Measurements from ENCODE around the gene TLR5.
"Not testable (repeated sequence)": the region's sequence is repeated elsewhere in the genome, so short reads cannot be mapped to it uniquely, and the experiment has no call there.

Gene TLR5

GRCh38 chr1:223142795-223143536, at the start of gene TLR5:
TSS of gene TLR5 (minus strand) at chr1:223143248. CDS start at chr1:223113031, 30,217 bp downstream.
- DNase-seq, result peak; percentile 89

GRCh38 chr1:223189903-223190724, 47.1 kb upstream of the TLR5 start:
- DNase-seq, result peak; percentile 71

- DNase-seq, result no peak
Measured at GRCh38 chr1:223189525-223189902, 46.5 kb upstream of the TLR5 start.

GRCh38 chr1:223188618-223189356, 45.7 kb upstream of the TLR5 start:
- DNase-seq, result no peak

- DNase-seq, result no peak
Measured at GRCh38 chr1:223186800-223187199, 43.8 kb upstream of the TLR5 start.

GRCh38 chr1:223183268-223183862, 40.3 kb upstream of the TLR5 start:
- no peak for DNase-seq

GRCh38 chr1:223180731-223181321, 37.8 kb upstream of the TLR5 start:
- DNase-seq, result no peak

GRCh38 chr1:223179786-223180185, 36.7 kb upstream of the TLR5 start:
- DNase-seq, result no peak

- no peak for DNase-seq
Measured at GRCh38 chr1:223179280-223179679, 36.2 kb upstream of the TLR5 start.

- DNase-seq, result no peak
Measured at GRCh38 chr1:223177681-223178080, 34.6 kb upstream of the TLR5 start.

GRCh38 chr1:223176437-223176836, 33.4 kb upstream of the TLR5 start:
- no peak for DNase-seq

- no peak for DNase-seq
Measured at GRCh38 chr1:223175633-223176032, 32.6 kb upstream of the TLR5 start.

GRCh38 chr1:223175032-223175431, 32.0 kb upstream of the TLR5 start:
- no peak for DNase-seq

- not testable (repeated sequence) for DNase-seq
Measured at GRCh38 chr1:223169458-223169857, 26.4 kb upstream of the TLR5 start.

GRCh38 chr1:223161321-223161720, 18.3 kb upstream of the TLR5 start:
- DNase-seq, result no peak

- DNase-seq, result no peak
Measured at GRCh38 chr1:223156343-223156742, 13.3 kb upstream of the TLR5 start.

GRCh38 chr1:223155153-223155552, 12.1 kb upstream of the TLR5 start:
- no peak for DNase-seq

GRCh38 chr1:223153177-223154119, 10.4 kb upstream of the TLR5 start:
- no peak for DNase-seq

GRCh38 chr1:223152399-223152798, 9.4 kb upstream of the TLR5 start:
- no peak for DNase-seq

- DNase-seq, result no peak
Measured at GRCh38 chr1:223150443-223150842, 7.4 kb upstream of the TLR5 start.

GRCh38 chr1:223147873-223148272, 4.8 kb upstream of the TLR5 start:
- no peak for DNase-seq

- no peak for DNase-seq
Measured at GRCh38 chr1:223147409-223147808, 4.4 kb upstream of the TLR5 start.

All from stimulated activated CD4-positive, alpha-beta T cell treated with anti-CD3 and anti-CD28 coated beads, Interleukin-1b, Interleukin-23, amount 100 ng/mL, for 48 hours (primary cell).